Testis (tissue), 2 donors: ENCODE measurements around the gene MACROD2.

Experiments used
- CTCF ChIP-seq, 3 experiments: fragments of 450-650 bp in 2 of 3; fragments of 200-600 bp in 1 of 3; sonication (generic) in 1 of 3; IDR thresholded peaks; one replicate each; pipeline ENCODE4 v1.5.1; 2016 to 2019; ENCODE audit warnings: antibody characterized with exemption in 3 of 3, mild to moderate bottlenecking in 2 of 3, moderate library complexity in 1 of 3
- POLR2A ChIP-seq: fragments of 450-650 bp; IDR thresholded peaks from one replicate; pipeline ENCODE4 v1.6.1; 2017; ENCODE audit warnings: antibody characterized with exemption, mild to moderate bottlenecking, moderate library complexity

- TF ChIP-seq CTCF (IDR thresholded peaks at IDR 0.05) (no peak), POLR2A (no peak)
Measured at GRCh38 chr20:15794409-15794808, 1799.1 kb downstream of the MACROD2 start.
